Activated T-cell treated with anti-CD3 and anti-CD28 coated beads, Interleukin-2, amount 50 U/mL, for 24 hours (primary cell): ENCODE measurements around the gene GRK3.
A peak's percentile ranks its signal among the peaks of the same experiment; 100 is the strongest.

ENCODE experiments used
- DNase-seq: peaks from one replicate; pipeline ENCODE4 v3.0.0-alpha.2; 2020
- H3K27ac Mint-ChIP-seq: 2 replicates; pipeline ENCODE4 v1.8.0; 2020; ENCODE audit warnings: mild to moderate bottlenecking, mixed read lengths
- H3K27me3 Mint-ChIP-seq: 2 replicates; pipeline ENCODE4 v1.8.0; 2020; ENCODE audit warnings: mixed read lengths
- H3K36me3 Mint-ChIP-seq: 2 replicates; pipeline ENCODE4 v1.8.0; 2020; ENCODE audit warnings: low read depth, mixed read lengths
- H3K4me1 Mint-ChIP-seq: 2 replicates; pipeline ENCODE4 v1.8.0; 2020; ENCODE audit warnings: low read depth, mixed read lengths
- H3K4me3 Mint-ChIP-seq: 2 replicates; pipeline ENCODE4 v1.8.0; 2020; ENCODE audit warnings: mild to moderate bottlenecking, moderate library complexity, mixed read lengths
- H3K9me3 Mint-ChIP-seq: 2 replicates; pipeline ENCODE4 v1.8.0; 2020; ENCODE audit warnings: mixed read lengths

GRK3 gene

DNA sequence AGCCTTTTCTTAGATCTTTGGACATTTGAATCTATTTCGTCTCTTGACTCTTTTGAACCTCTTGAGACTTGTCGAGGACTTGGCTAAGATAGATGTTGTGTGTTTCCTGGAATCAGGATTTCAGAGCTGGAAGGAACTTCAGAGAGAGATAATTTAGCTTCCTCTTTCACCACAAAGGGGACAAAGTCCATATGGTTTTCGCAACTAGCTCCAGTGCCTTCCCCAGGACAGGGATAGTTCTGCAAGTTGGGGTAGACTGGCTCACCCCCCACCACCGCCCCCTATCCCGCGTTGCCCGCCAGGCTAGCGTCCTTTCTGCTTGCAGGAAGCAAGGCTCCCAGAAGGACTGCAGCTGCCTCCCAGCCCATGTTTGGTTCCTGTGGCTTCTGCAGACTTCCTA, 101.8 kb downstream of the GRK3 start:
- Mint-ChIP-seq H3K9me3 (no peaks in the 10 kb centered on the region), H3K36me3 (no peaks in the 10 kb centered on the region), H3K4me1 (no peaks in the 10 kb centered on the region), H3K4me3 (no peak overlapping the region), H3K27me3 (peaks cover 3% of the 10 kb centered on the region), H3K27ac (no peak overlapping the region)
- no peak for DNase-seq

DNA sequence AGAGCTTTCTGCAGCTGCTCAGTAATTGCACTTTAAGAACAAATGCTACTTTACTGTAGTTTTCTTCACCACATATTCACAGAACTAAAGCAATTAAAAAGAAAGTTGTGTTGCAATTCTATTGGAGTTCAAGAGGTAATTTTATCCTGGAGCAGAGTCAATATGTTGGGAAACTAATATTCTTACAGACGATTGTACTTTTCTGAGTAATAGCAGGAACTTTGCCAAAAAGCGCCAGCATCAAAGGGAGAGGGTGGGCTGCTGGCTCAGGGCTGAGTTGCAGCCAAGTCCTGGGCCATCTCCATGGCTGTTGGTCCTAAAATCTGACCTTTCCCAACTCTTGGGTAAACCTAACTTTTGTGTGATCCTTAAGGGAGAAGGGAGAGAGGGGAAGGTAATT, 104.0 kb downstream of the GRK3 start:
- Mint-ChIP-seq H3K4me1 (peaks cover 2% of the 10 kb centered on the region), H3K36me3 (no peaks in the 10 kb centered on the region), H3K27ac (no peak overlapping the region), H3K9me3 (no peaks in the 10 kb centered on the region), H3K4me3 (no peak overlapping the region), H3K27me3 (peaks cover 3% of the 10 kb centered on the region)
- no peak for DNase-seq

DNA sequence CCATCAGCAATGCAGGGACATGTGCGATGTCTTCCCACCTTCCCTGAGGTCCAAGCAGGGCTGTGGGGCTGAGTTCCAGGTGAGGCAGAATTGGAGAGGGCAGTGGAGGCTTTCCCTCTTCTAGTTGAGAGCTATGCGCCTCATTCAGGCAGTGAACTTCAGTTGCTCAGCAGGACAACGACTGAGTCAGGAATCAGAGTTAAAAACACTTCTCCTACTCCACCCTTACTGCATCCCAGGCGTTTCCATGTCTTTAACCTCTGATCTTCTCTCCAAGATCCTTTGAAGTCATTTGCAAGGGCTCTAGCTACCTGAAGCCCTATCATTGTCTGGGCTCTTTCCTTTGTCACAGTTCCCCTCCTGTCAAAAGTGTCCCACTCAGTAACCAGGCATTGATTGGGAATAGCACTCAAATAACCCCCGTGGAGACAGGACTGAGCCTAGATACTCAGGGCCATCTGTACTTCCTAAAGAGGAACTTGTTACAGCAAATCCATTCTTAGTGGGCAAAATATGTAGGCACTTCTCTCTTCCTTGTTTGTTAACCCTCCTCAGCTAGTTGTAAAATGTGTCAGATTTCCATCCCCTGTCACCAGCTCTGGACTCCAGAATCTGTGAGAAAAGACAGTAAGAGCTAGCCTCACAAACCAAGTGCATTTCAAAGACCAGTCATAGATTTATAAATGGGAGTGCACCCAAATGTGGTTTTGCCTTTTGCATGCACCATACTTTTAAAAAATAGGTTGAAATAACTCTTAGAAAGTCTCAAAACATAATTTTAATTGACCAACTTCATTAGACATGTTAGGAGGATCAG, 105.0 kb downstream of the GRK3 start:
- DNase-seq = no peak
- H3K9me3 Mint-ChIP-seq = no peaks in the 10 kb centered on the region
- H3K4me3 Mint-ChIP-seq = no peak overlapping the region
- H3K27me3 Mint-ChIP-seq = peaks cover 3% of the 10 kb centered on the region
- no peaks in the 10 kb centered on the region for H3K36me3 Mint-ChIP-seq
- peaks cover 2% of the 10 kb centered on the region for H3K4me1 Mint-ChIP-seq
- H3K27ac Mint-ChIP-seq = no peak overlapping the region

DNA sequence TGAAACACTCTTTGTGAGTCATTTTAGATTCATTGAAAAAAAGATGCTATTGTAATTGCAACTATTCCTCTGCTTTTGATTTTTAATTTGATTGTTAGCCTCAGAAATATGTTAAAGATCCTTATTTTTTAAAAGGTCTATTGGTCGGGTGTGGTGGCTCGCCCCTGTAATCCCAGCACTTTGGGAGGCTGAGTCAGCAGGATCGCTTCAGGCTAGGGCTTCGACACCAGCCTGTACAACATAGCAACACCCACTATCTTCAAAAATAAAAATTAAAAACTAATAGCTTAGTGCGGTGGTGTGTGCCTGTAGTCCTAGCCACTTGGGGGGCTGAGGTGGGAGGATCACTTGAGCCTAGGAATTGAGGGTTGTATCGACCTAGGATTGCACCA, 105.6 kb downstream of the GRK3 start:
- Mint-ChIP-seq H3K9me3 (no peaks in the 10 kb centered on the region), H3K27ac (no peak overlapping the region), H3K36me3 (no peaks in the 10 kb centered on the region), H3K4me3 (no peak overlapping the region), H3K4me1 (peaks cover 2% of the 10 kb centered on the region), H3K27me3 (no peaks in the 10 kb centered on the region)
- DNase-seq = no peak

DNA sequence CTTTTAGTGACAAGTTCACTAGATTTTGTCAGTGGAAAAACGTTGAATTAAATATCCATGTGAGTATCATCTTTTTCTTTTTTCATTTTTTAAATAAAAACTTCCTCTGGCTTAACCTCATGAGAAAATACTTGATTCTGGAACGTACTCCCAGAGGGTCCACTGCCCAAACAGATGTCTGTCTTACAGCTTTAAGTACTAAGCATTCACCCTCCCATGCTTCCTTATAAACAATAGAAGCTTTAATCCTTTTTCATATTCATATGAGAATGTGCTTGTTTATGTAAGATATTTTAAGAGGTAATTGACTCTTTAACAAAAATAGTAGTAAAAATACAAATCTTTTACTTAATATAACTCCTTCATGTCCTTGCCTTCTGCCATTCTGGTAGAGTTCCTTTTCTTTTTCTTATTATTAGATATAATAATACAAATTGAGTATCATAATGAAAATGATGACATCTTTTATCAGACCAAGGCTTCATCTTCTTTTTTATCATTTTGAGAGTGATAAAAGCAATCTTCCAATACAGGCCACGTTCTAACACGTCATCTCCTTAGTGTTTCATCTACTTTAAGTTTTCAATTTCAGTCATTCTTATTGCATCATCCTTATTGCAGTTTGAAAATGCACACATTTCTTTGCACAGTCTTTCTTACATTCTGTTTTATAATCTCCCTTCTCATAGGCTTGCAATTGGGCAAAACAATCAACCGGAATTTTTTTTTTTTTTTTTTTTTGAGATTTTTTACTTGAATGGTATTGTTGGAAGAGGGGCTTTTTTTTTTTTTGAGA, 108.0 kb downstream of the GRK3 start:
- H3K36me3 Mint-ChIP-seq = no peaks in the 10 kb centered on the region
- no peaks in the 10 kb centered on the region for H3K27me3 Mint-ChIP-seq
- H3K27ac Mint-ChIP-seq = peak overlapping the region; percentile 60
- no peak for DNase-seq
- H3K9me3 Mint-ChIP-seq = no peaks in the 10 kb centered on the region
- no peak overlapping the region for H3K4me3 Mint-ChIP-seq
- peaks cover 2% of the 10 kb centered on the region for H3K4me1 Mint-ChIP-seq

DNA sequence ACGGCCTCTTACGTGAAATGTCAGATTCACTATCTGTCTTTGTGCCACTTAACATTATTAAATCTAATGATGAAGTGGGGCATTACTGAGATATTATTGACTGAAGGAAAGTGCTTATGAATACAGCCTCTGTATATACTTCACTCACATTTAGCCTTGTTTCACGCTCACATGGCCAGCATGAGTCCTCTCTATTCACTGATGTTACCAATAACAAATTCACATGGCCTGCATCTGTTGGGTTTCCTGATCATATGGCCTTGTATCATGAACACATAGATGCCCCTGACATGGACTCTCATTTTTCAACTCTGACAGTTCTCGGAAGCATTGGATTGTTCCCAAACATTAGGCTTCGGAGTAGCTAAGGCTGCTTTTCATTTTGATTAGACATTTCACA, 109.2 kb downstream of the GRK3 start:
- H3K4me3 Mint-ChIP-seq = no peak overlapping the region
- H3K27ac Mint-ChIP-seq = no peak overlapping the region
- no peak for DNase-seq
- H3K9me3 Mint-ChIP-seq = no peaks in the 10 kb centered on the region
- H3K36me3 Mint-ChIP-seq = no peaks in the 10 kb centered on the region
- H3K4me1 Mint-ChIP-seq = peaks cover 2% of the 10 kb centered on the region
- no peaks in the 10 kb centered on the region for H3K27me3 Mint-ChIP-seq

DNA sequence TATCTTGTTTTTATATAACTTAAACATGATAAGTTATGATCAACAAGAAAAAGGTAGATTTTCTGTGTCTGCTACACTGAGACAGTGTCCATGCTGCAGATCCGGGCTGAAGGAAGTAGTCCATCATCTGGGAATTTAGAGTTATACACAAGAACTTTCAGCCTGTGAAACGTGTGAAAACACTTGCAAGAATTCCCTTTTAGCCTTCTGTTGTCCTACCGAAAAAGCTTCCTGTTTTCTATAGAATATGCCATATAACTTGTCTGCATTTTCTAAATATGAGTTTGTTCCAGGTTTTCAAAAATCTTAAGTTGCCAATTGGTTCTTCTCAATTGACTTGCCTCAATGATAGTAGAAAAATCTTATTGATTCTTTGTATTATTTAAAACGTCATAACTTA, 113.2 kb downstream of the GRK3 start:
- Mint-ChIP-seq H3K27ac (no peak overlapping the region), H3K4me1 (peaks cover 7% of the 10 kb centered on the region), H3K9me3 (no peaks in the 10 kb centered on the region), H3K4me3 (no peak overlapping the region), H3K36me3 (no peaks in the 10 kb centered on the region), H3K27me3 (no peaks in the 10 kb centered on the region)
- no peak for DNase-seq

DNA sequence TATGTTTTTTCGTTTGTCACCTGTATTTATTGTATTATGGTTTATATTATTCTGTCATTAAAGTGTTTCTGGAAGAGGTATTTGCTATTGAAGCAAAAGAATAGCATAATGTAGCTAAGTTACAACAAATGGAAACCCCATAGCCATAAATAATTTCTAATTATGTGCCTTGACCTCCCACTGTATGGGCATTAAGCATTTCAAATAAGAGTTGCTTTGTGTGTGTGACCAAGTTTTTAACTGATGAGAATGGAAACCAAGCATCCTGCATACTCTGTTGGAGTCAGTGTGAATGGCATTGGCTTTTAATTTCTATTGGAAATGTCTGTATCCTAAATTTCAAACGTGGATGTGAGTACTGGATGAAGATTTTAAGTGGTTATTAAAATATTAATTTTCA, 115.6 kb downstream of the GRK3 start:
- Mint-ChIP-seq H3K27me3 (no peaks in the 10 kb centered on the region), H3K36me3 (no peaks in the 10 kb centered on the region), H3K4me1 (peaks cover 5% of the 10 kb centered on the region), H3K4me3 (no peak overlapping the region), H3K27ac (no peak overlapping the region), H3K9me3 (no peaks in the 10 kb centered on the region)
- no peak for DNase-seq

DNA sequence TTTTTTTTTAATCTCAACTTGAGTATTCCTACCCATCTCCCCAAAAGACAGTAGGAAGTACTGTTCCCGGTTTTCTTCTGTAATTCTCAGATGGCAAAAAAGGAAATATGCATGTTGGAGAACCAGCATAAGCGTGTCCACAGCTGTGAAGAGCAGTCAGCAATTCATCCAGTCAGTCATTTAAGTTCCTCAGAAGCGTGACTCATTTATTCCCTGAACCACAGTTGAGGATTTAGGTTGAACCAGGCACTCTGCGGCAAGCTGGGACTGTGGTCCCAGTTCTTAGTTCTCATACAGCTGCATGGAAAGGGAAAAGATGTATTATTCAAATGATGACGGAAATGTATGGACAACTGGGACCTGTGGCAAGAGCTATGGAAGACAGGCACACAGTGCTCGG, 116.5 kb downstream of the GRK3 start:
- Mint-ChIP-seq H3K27me3 (no peaks in the 10 kb centered on the region), H3K9me3 (no peaks in the 10 kb centered on the region), H3K36me3 (no peaks in the 10 kb centered on the region), H3K4me3 (no peak overlapping the region), H3K27ac (peak overlapping the region; percentile 2), H3K4me1 (peaks cover 5% of the 10 kb centered on the region)
- DNase-seq = no peak

DNA sequence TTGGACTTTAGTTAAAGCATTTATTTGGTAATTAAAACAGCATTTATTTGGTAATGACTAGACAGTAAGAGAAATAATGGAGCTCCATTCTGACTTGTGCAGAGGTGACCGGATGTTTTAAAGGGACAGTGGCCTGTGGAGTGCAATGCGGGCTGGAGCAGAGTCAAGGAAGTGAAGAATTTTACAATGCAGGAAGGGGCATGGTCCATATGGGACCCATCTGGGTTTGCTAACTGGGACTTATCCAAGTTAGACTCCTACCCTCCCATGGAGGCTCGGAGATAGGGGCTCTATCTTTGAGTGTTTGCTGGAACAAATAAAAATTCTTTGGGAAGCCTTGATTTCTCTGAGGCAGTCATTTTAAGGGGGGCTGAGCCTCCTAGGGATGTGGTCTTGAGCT, 117.6 kb downstream of the GRK3 start:
- Mint-ChIP-seq H3K9me3 (no peaks in the 10 kb centered on the region), H3K27me3 (no peaks in the 10 kb centered on the region), H3K27ac (no peak overlapping the region), H3K36me3 (no peaks in the 10 kb centered on the region), H3K4me1 (peaks cover 5% of the 10 kb centered on the region), H3K4me3 (no peak overlapping the region)
- no peak for DNase-seq

DNA sequence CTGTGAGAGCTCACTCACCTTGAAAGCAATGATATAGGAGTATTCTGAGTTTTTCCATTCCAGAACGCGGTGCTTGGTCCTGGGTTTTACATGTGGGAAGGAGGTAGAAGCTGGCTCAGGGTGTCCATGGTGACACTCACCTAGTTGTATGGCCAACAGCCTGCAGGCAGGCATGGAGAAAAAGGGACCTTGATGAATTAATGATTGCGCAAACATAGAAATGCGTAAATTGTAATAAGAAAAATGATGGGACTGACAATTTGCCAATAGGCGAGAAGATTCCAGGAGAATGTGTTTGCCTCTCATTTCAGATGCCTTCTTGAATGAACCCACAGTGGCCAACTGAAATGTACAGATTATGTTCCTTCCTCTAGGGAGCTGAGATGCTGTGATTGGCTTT, 124.2 kb downstream of the GRK3 start:
- Mint-ChIP-seq H3K4me3 (no peak overlapping the region), H3K27me3 (no peaks in the 10 kb centered on the region), H3K27ac (no peak overlapping the region), H3K36me3 (no peaks in the 10 kb centered on the region), H3K9me3 (no peaks in the 10 kb centered on the region), H3K4me1 (no peaks in the 10 kb centered on the region)
- DNase-seq = no peak

DNA sequence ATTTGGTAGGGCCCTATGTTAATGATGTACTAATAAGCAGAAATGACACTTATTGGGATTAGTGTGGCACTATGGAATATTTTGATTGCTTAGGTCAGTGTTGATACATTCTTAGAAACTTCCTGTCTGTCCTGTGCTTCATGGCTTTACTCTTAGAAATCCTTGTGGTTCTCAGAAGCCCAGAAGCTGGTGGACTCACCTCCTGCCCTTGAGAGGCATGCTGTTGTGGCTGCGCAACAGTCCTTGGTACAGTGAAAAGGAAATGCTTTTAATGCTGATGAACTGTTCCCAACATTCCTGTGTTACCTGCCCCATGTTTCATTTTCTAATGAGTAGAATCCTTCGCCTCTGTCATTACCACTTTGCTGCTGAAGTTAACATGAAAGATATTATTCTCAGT, 125.2 kb downstream of the GRK3 start:
- H3K27ac Mint-ChIP-seq = no peak overlapping the region
- H3K4me3 Mint-ChIP-seq = no peak overlapping the region
- no peaks in the 10 kb centered on the region for H3K9me3 Mint-ChIP-seq
- no peak for DNase-seq
- no peaks in the 10 kb centered on the region for H3K4me1 Mint-ChIP-seq
- no peaks in the 10 kb centered on the region for H3K36me3 Mint-ChIP-seq
- no peaks in the 10 kb centered on the region for H3K27me3 Mint-ChIP-seq

DNA sequence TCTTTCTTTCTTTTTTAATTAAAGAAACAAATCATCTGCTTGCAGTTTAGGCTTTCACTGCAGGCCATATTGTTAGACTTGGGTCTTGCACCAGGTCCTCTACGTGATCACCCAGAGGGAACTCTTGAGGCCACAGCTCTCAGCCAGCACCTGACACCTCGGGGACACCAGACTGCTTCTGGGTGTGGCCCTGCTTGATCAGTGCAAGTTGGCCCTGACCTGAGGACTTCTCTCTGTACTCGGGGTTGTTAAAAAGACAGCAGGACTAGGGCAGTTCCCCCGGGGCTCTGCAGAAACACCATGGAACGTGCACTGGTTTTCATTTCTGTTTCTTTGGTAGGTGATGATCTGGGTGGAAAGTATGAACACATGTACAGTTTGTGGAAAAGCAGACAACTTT, 126.3 kb downstream of the GRK3 start:
- no peaks in the 10 kb centered on the region for H3K36me3 Mint-ChIP-seq
- H3K4me3 Mint-ChIP-seq = no peak overlapping the region
- no peaks in the 10 kb centered on the region for H3K27me3 Mint-ChIP-seq
- no peaks in the 10 kb centered on the region for H3K9me3 Mint-ChIP-seq
- H3K4me1 Mint-ChIP-seq = no peaks in the 10 kb centered on the region
- no peak for DNase-seq
- H3K27ac Mint-ChIP-seq = no peak overlapping the region

DNA sequence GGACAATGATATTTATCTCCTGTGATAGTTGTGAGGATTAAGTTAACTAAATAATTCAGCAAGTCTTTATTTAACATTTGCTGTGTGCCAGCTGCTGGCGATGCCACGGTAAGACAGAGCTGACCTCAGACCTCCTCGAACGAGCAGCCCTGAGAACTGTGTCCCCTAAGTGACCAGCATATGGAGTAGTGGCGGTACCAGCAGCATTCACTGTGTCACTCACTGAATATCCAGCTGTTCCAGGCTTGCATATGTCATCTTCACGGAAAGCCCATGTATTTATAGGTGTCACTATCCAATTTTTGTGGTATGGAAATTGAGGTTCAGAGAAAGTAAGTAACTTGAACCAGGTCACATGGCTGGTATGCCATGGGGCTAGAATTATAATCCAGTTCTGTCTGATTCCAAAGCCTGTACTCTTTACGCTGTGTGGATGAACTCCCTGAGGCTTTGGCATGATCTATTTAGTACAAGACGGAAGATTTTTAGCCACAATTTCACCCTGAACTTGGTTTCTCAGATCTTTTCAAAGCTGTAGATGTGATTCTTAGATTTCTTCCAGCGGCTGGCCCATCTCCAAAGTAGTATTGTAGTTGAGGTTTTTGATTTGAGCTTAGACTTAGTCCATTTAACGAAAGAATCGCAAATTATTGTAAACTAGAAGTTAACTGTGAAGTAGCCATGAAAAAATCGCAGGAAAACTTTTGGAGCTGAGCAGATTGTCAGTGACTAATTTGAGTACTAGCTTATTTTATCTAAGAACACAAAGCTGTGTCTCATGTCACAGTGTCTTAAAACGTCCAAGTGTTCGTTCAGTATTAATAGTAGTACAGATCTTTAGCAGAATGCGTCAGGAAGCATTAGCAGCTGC, 128.2 kb downstream of the GRK3 start:
- H3K27me3 Mint-ChIP-seq = no peaks in the 10 kb centered on the region
- H3K27ac Mint-ChIP-seq = no peak overlapping the region
- DNase-seq = no peak
- H3K9me3 Mint-ChIP-seq = no peaks in the 10 kb centered on the region
- no peak overlapping the region for H3K4me3 Mint-ChIP-seq
- H3K4me1 Mint-ChIP-seq = no peaks in the 10 kb centered on the region
- H3K36me3 Mint-ChIP-seq = no peaks in the 10 kb centered on the region

DNA sequence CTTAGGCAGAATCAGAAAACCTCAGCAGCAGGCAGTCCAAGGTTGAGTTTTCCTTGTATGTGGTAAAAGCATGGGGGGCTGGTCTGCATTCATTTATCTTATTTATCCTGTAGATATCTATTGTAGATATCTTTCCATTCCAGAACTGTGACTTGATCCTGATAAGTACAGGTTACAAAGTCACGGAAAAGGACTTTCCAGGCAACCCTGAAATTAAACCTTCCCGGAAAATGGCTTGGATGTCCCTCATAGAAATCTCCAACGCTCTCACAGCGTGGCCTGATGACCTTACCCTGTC, 128.7 kb downstream of the GRK3 start:
- no peak overlapping the region for H3K27ac Mint-ChIP-seq

More for the DNA sequence above, 128.7 kb downstream of the GRK3 start:
- no peak for DNase-seq
- no peaks in the 10 kb centered on the region for H3K9me3 Mint-ChIP-seq
- no peaks in the 10 kb centered on the region for H3K4me1 Mint-ChIP-seq
- H3K36me3 Mint-ChIP-seq = no peaks in the 10 kb centered on the region
- no peak overlapping the region for H3K4me3 Mint-ChIP-seq
- H3K27me3 Mint-ChIP-seq = no peaks in the 10 kb centered on the region
